ENCODE measurements around the gene PPIP5K1.
"Not testable (repeated sequence)": the region's sequence is repeated elsewhere in the genome, so short reads cannot be mapped to it uniquely, and the experiment has no call there.

The PPIP5K1 gene

GRCh38 chr15:43589778-43590466 lies at the start of gene PPIP5K1:
Gene PPIP5K1 (minus strand): TSS chr15:43590208. CDS start chr15:43584504, 5,704 bp downstream.
- DNase-seq, result not testable (repeated sequence)

- not testable (repeated sequence) for DNase-seq
Observed at GRCh38 chr15:43638464-43639204, 48.6 kb upstream of the PPIP5K1 start.

- not testable (repeated sequence) for DNase-seq
Observed at GRCh38 chr15:43626937-43627336, 36.9 kb upstream of the PPIP5K1 start.

- no peak for DNase-seq
Observed at GRCh38 chr15:43625106-43625505, 35.1 kb upstream of the PPIP5K1 start.

- not testable (repeated sequence) for DNase-seq
Observed at GRCh38 chr15:43622068-43622799, 32.2 kb upstream of the PPIP5K1 start.

- not testable (repeated sequence) for DNase-seq
Observed at GRCh38 chr15:43618700-43619099, 28.7 kb upstream of the PPIP5K1 start, which contains the start of gene STRC. Gene STRC (minus strand): TSS chr15:43618800. CDS start chr15:43618722, 78 bp downstream.

GRCh38 chr15:43617750-43618149 lies 27.7 kb upstream of the PPIP5K1 start:
- DNase-seq, result not testable (repeated sequence)

- not testable (repeated sequence) for DNase-seq
Observed at GRCh38 chr15:43602233-43602632, 12.2 kb upstream of the PPIP5K1 start.

GRCh38 chr15:43600200-43600599 lies 10.2 kb upstream of the PPIP5K1 start:
- DNase-seq, result not testable (repeated sequence)

- DNase-seq, result not testable (repeated sequence)
Observed at GRCh38 chr15:43599131-43599530, 9.1 kb upstream of the PPIP5K1 start.

GRCh38 chr15:43593328-43594190 lies 3.6 kb upstream of the PPIP5K1 start, which contains the start of gene CKMT1B:
Gene CKMT1B (plus strand): TSS chr15:43594027. CDS start chr15:43594219, 192 bp downstream.
- DNase-seq, result not testable (repeated sequence)

- DNase-seq, result not testable (repeated sequence)
Observed at GRCh38 chr15:43592841-43593240, 2.8 kb upstream of the PPIP5K1 start.

GRCh38 chr15:43574607-43575006 lies 15.4 kb downstream of the PPIP5K1 start:
- DNase-seq, result not testable (repeated sequence)

- not testable (repeated sequence) for DNase-seq
Observed at GRCh38 chr15:43566615-43567014, 23.4 kb downstream of the PPIP5K1 start.

GRCh38 chr15:43563793-43564192 lies 26.2 kb downstream of the PPIP5K1 start:
- not testable (repeated sequence) for DNase-seq

- DNase-seq, result not testable (repeated sequence)
Observed at GRCh38 chr15:43562753-43563152, 27.3 kb downstream of the PPIP5K1 start.

GRCh38 chr15:43552986-43553385 lies 37.0 kb downstream of the PPIP5K1 start:
- no peak for DNase-seq

GRCh38 chr15:43552256-43552655 lies 37.8 kb downstream of the PPIP5K1 start:
- no peak for DNase-seq

GRCh38 chr15:43550527-43551363 lies 39.3 kb downstream of the PPIP5K1 start:
- no peak for DNase-seq

- DNase-seq, result no peak
Observed at GRCh38 chr15:43547539-43547938, 42.5 kb downstream of the PPIP5K1 start.

GRCh38 chr15:43545426-43545825 lies 44.6 kb downstream of the PPIP5K1 start:
- no peak for DNase-seq

Data from SIG-M5 (cell line).